IPS DF 4.7 (cell line): ENCODE measurements around the gene NCBP3.
"Not testable (repeated sequence)": the region's sequence is repeated elsewhere in the genome, so short reads cannot be mapped to it uniquely, and the experiment has no call there.

Source experiments
- DNase-seq: peaks from one replicate; pipeline ENCODE4 v3.0.0-alpha.2; 2013; ENCODE audit warnings: low spot score; ENCODE audit errors: extremely low read depth

Gene NCBP3

DNA sequence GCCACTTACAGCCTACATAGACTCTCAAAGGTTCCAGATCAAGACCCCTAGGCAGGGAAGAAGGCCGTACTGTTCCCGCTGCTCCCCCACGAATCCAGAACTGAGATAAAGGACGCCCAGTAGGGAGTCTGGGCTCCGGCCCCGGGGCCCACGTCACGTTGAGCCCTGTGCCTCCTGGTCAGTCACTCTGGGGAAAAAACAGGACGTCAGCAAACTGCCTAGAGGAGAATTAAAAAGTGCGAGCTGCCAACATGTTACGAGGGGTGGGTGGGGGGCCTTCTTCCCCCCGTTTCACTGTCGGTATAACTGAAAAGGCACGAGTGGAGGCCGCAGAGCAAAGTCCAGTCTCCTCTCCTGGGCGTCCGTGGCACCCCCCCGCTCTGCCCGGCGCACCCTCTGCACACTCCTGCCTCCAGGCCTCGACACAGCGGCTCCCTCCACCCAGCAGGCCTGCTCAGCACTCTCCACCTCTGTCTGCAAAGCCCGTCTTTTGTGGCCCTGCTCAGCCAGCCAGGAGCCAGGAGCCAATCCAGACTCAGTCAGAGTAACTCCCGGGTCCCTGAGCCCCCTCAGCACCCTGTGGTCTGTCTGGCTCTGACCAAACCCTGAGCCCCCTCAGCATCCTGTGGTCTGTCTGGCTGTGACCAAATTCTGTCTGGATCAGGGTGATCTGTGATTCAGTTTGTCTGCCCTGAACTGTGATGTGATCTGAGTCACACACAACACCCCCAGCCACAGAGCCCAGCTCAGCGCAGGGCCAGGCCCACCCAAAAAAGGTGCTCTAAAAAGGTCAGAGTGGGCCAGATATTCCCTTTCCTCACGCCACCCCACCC lies 51.3 kb downstream of the NCBP3 start:
- no peak for DNase-seq

DNA sequence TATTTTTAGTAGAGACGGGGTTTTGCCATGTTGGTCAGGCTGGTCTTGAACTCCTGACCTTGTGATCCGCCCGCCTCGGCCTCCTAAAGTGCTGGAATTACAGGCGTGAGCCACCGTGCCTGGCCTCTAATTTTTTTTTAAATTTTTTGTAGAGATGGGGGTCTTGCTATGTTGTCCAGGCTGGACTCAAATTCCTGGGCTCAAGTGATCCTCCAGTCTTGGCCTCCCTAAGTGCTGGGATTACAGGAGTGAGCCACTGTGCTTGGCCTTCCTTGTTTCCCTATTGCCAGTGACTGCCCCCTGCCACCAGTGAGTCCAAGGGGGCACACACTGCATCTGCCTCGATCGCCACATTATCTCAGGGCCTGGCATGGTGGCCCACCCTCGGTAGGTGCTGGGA lies 51.9 kb downstream of the NCBP3 start:
- DNase-seq, result not testable (repeated sequence)

DNA sequence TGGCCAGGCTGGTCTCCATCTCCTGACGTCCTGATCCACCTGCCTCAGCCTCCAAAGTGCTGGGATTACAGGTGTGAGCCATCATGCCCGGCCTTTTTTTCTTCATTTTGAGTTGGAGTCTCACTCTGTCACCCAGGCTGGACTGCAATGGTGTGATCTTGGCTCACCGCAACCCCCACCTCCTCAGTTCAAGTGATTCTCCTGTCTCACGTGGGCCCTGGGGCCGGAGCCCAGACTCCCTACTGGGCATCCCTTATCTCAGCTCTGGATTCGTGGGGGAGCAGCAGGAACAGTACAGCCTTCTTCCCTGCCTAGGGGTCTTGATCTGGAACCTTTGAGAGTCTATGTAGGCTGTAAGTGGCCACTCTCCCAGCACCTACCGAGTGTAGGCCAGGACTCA lies 52.8 kb downstream of the NCBP3 start:
- DNase-seq, result not testable (repeated sequence)

- no peak for DNase-seq
Measured at GRCh38 chr17:3792481-3792880, 53.6 kb downstream of the NCBP3 start.

- no peak for DNase-seq
Measured at GRCh38 chr17:3788200-3788599, 57.8 kb downstream of the NCBP3 start.

GRCh38 chr17:3785323-3785722 lies 60.7 kb downstream of the NCBP3 start:
- not testable (repeated sequence) for DNase-seq

DNA sequence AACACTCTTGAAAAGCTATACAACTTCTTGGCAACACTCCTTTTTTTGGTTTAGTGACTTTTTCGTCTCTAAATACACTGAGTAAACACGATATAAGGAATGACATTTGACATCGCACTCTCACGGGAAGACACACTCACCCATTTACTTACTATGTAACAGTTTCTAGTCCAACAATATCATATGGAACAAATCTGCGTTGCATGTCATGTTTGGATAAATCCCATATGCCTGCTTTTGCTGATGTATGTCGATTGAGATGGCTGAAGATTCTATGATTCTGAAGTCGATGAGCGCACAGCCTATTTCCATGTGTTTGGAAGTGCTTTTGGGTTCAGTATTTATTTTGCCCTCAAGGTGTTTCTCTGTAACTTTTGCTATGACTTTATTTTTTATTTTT lies 63.3 kb downstream of the NCBP3 start:
- no peak for DNase-seq

GRCh38 chr17:3780986-3781385 lies 65.1 kb downstream of the NCBP3 start:
- no peak for DNase-seq

- no peak for DNase-seq
Measured at GRCh38 chr17:3777366-3778120, 68.5 kb downstream of the NCBP3 start.

DNA sequence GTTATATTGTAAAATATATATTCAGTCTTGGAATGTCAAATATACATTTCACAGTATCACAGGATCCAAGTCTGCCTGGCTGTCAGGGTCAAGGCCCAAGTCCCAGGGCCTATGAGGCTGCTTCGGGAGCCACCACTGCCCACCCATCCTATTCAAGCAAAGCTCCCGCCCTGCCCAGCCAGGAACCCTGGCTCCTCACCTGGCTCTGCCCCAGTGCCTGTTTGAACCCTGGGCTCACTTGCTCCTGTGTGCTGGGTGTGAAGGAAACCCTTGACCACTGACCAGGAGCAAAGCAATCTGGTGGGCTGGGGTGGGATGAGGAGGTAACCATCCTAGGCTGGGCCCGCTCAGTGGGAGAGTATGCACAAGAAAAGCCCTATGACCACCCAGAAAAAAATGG lies 72.1 kb downstream of the NCBP3 start:
- DNase-seq, result no peak

DNA sequence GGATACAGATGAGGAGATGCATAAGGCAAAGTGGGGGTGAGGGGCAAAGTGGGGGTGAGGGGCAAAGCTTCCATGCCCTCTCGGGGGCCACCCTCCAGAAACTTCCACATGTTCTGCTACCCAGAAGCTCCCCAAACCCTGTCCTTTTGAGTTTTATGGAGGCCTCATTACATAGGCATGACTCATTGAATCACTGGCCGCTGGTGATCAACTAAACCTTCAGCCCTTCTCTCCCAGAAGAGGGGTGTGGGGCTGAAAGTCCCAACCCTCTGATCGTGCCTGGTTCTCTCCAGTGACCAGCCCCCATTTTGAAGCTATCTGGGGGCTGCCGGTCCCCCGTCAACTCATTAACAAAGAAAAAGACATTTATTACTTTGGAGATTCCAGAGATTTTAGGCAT lies 72.5 kb downstream of the NCBP3 start:
- no peak for DNase-seq

- DNase-seq, result no peak
Measured at GRCh38 chr17:3772764-3773163, 73.3 kb downstream of the NCBP3 start.

GRCh38 chr17:3771140-3771539 lies 74.9 kb downstream of the NCBP3 start:
- DNase-seq, result no peak

DNA sequence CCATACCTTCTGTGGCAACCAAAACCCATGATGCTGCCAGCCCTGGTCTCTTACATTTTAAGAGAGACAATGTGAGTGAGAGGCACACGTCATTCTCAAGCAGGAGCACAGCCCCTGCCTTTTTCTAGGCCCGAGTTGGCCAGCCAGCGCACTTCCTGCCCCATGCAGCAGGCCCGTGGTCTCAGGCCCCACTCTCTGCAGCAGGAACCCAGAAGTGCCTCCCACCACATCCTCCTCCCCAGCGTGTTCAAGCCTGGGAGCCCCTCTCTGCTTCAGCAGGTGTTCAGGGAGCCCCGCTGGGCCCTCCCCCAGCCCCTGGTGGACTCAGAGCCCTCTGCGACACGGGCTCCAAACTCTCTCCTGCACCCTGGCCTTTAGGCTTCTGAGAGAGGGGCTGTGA lies 75.6 kb downstream of the NCBP3 start:
- no peak for DNase-seq

DNA sequence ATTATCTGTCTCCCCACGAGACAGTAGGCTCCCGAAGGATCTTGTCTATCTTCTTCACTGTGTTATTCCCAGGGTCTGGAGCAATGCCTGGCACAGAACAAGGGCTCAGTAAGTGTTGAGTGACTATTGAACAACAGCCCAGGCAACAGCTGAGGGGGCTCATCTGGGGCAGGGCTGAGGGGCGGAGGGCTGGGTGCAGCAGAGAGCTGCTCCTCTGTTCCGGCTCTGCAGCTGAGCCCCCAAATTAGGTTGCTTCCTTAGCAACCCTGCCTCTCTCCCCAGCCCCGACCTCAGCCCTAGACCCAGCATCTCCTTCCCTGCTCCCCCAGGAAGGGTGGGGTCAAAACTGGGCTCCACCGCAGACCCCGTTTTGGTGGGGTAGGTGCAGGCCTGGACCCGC lies 77.3 kb downstream of the NCBP3 start:
- no peak for DNase-seq

DNA sequence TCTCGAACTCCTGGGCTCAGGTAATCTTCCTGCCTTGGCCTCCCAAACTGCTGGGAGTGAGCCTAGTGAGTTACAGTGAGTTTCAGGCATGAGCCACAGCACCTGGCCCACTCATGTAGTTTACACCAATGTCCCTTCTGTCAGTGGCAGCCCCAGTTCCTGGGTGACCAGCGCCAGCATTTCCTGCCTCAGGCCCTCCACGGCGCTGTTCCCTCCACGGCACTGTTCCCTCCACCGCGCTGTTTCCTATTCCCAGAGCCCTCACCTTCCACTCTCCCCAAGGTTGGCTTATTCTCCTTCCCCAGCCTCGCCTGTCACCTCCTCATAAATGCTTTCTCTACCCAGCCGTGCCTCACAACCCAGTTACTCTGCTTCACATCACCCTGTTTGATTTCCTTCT lies 77.7 kb downstream of the NCBP3 start:
- no peak for DNase-seq

DNA sequence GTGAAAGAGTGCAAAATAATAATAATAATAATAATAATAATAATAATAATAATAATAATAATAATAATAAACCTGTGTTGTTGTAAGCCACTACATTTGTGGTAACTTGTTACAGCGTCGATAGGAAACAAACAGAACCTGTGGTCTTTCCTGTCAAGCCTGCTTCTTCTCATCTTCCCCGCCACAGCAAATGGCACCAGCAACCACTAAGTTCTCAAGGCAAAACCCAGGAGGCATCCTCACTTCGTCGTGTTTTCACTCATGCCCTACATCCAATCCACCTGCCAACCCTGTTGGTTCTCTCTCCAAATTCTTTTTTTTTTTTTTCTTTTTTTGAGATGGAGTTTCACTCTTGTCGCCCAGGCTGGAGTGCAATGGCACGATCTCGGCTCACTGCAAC lies 79.3 kb downstream of the NCBP3 start:
- DNase-seq, result no peak

- no peak for DNase-seq
Measured at GRCh38 chr17:3765981-3766380, 80.1 kb downstream of the NCBP3 start.

GRCh38 chr17:3763777-3764170 lies 82.3 kb downstream of the NCBP3 start:
- DNase-seq, result no peak

DNA sequence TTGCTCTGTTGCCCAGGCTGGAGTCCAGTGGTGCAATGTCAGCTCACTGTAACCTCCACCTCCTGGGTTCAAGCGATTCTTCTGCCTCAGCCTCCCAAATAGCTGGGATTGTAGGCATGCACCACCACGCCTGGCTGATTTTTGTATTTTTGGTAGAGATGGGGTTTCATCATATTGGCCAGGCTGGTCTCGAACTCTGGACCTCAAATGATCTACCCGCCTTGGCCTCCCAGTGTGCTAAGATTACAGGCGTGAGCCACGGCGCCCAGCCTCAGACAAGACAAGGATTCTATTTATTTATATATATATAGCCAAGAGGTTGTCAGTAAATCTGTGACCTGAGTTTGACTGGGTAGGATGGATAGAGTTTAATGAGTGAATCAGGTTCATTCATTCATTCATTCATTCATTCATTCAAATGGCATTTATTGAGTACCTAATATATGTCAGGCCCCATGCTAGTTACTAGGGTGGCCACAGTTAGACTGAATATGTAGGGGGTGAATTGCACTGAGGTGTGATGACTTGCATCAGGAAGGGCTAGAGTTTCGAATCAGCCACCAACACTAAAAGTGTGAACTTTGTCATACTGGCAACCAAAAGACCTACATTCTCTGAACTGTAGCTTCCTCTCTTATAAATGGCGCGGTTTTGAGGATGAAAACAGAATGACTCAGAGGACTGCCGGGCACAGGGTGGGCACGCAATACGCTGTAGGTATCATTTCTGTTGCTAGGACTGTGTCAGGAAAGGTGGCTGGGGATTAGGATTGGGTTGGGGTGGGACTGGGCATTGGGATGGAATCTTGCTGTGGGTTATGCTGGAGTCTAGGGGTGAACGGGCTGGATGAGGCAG lies 82.9 kb downstream of the NCBP3 start:
- no peak for DNase-seq

DNA sequence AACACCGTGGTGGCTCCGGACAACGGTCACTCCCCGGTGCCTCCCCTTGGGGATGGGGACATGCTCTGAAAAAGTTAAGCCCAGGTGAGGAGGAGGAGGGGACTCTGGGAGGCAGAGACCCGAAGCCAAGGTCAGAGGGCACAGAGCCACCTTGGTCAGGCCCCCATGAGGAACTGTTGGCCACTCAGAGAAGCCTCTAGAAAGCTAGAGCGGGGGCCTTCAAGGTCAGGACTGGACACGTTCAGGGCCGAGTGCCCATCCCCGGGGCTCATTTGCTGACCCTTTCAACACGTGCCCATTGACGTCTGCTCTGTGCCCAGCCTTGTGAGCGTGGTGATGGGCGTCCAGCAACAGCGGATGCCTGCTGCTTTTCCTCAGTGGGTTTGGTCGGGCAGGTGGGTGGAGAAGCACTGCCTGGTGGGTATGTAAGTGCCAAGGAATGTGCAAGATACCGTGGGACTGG lies 84.1 kb downstream of the NCBP3 start:
- no peak for DNase-seq
